Kasumi-1 (cell line): ENCODE measurements around the gene ERC2.

ENCODE experiments used
- DNase-seq, 2 experiments: peaks; one replicate each; lab custom pipeline; 2025; lab: John Stamatoyannopoulos, UW

ERC2 gene

GRCh38 chr3:55795296-55795695, 673.0 kb downstream of the ERC2 start:
- DNase-seq = no peak

- no peak for DNase-seq
Observed at GRCh38 chr3:55792742-55793141, 675.5 kb downstream of the ERC2 start.

DNA sequence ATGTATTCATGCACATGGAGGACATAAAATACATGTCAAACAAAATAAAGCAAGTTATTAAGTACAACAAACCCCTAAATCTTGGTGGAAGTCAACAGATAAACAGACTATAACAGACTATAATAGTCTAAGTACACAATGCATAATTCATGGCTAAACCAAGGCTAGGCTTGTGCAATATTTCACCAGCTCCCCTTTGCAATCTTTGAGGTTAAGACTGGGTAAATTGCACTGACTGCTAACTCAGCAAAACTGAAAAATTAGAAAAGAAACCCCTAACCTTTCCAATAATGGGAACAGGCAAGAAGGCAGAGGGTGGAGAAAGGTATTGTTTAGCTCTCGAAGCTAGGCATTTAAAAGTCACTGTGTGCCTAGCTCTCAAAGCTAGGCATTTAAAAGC, 676.3 kb downstream of the ERC2 start:
- no peak for DNase-seq

- DNase-seq = no peak
Observed at GRCh38 chr3:55790596-55791350, 677.5 kb downstream of the ERC2 start.

DNA sequence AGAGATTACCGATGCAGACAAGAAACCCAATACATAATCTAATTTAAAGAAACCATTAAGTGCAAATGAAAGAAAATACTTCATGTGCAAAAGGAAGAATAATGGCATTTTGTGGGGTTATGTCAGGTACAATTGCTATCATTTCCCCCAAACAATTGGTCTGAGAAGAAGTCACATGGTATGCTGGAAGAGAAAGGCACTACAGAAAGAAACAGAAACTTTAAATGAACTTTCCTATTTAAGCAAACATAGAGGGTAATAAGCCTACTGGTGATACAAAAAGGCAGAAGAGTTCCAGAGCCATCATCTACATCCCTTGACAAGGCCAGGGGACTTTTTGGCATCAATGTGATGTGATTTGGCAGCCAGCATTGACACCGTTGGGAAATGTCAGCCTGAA, 678.8 kb downstream of the ERC2 start:
- DNase-seq = no peak

DNA sequence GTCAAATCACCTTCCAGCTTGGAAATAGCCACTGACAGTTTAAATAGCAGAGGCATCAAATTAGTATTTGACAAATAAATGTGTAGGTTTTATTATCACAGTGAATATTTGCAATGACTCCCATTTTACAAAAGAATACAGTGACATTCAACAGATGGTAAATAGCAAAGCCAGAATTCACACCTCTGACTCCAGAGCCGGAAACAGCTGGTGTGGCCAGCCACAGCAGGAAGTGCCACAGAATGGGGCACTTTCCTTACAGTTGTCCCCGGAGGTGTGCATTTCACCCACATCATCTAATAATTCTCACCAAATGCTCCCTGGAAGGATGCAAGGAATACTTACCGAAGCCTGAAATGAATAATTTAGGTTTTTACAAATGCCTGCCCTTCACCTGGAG, 685.5 kb downstream of the ERC2 start:
- no peak for DNase-seq

DNA sequence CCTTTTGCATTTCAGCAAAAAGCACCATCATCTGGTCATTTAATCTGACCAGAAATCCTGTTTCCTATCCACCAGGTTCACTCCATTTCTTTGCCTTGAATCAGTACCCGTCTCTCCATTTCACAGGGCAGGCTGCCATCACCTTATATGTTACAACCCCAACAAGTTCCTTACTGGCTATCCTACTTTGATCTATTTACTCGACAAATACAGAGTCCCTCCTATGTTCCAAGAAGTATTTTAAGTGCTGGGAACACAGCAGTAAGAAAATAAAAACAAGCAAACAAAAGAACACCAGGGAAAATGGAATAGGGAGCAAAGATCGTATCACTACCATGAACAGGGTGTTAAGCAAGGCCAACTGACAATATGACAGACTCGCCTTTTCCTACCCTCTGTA, 685.9 kb downstream of the ERC2 start:
- DNase-seq = no peak

DNA sequence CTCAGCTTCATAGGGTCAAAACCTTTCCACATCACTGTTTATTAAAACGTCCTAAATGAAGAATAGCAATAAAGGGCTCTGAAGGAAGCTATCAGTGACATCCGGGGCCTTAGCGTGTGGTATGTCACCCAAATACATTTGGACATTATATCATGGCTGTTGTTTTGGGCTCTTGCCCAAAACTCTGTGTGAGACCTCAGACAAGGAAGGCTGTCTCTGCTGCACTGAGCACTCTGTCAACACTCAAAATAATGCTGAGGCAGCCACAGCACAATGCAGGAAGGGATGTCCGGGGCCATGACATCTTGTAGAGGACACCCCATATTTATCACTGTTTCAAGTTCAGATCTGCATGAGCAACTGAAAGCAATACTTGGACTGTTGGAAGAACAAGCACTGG, 687.4 kb downstream of the ERC2 start:
- no peak for DNase-seq

GRCh38 chr3:55779543-55779942, 688.7 kb downstream of the ERC2 start:
- DNase-seq = no peak

DNA sequence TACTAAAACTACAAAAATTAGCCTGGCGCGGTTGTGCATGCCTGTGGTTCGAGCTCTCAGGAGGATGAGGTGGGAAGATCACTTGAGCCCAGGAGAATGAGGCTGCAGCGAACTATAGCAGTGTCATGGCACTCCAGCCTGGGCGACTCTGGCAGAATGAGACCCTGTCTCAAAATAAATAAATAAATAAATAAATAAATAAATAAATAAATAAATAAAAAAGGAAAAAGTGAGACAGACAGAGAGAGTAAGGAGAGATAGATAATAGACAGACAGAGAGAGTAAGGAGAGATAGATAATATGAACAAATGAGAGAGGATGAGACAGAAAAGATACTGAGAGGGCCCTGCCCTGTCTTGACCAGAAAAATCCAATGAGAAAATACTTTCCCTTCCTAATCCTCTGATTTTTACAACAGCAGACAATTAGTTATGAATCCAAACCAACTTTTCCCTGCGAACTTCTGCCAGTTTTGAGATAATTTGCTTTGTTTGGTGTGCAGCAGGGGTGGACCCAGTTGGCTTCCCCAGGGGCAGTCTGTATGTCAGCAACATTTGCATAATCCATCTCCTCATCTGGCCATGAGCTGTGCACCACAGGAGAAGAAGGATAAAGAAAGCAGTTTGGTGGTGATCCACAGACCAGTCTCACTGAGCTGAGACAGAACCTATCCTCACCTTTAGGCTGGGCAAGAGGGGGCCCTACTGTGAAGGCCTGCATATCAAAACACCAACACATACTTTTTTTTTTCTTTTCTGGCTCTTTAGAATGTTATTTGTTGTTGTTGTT, 692.7 kb downstream of the ERC2 start:
- no peak for DNase-seq

DNA sequence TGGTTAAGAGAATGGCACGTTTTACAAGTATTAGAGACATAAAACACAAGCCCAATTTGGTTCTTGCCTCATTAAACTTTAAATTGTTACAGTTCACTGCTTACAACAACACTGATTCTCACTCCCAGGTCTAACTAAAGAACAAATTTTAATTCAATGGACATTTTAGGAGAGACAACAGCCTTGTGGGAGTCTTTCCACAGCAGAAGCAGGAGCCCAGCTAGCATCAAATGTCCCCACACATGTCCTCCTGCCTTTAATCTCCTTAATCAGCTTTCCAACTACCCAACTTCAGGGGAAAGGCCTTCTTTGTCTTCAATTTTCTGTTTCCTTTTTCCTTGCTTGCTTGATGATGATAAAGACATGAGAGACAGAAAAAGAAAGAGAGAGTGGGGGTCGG, 693.4 kb downstream of the ERC2 start:
- no peak for DNase-seq

GRCh38 chr3:55771503-55771902, 696.8 kb downstream of the ERC2 start:
- no peak for DNase-seq

- DNase-seq = no peak
Observed at GRCh38 chr3:55770077-55770476, 698.2 kb downstream of the ERC2 start.

- DNase-seq = no peak
Observed at GRCh38 chr3:55766753-55767152, 701.5 kb downstream of the ERC2 start.

DNA sequence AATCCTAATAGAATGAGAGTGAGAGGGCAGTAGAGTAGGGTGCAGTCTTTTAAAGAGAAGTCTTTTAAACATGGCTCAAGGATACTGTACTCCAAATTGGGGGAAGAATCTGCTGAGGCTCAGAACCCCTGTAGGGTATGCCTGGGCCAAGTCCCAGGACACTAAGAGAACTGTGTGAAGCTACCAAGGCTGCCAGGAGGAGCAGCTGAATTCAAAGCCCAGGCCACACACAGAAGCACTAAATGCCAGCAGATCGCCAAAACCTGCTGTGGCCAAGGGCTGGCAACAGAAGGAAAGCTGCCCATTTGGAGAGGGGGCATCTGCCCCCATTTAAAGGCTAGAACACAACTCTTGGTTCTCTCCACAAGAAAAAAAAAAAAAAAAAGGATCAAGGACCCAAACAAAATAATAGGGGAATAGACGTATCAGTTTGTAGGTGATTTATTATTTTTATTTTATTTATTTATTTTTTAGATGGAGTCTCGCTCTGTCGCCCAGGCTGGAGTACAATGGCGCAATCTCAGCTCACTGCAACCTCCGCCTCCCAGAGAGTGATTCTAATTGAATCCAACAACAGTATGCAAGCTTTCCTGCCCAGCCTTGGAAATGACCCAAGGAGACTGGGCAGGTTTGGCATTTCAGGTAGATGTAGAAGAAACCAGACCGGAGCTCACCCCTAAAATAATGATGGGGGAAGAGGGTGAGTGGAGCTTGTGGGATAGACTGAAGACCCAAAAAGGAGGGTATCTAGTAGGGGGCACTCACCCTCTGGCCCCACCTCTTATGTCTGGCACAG, 702.2 kb downstream of the ERC2 start:
- DNase-seq = no peak

DNA sequence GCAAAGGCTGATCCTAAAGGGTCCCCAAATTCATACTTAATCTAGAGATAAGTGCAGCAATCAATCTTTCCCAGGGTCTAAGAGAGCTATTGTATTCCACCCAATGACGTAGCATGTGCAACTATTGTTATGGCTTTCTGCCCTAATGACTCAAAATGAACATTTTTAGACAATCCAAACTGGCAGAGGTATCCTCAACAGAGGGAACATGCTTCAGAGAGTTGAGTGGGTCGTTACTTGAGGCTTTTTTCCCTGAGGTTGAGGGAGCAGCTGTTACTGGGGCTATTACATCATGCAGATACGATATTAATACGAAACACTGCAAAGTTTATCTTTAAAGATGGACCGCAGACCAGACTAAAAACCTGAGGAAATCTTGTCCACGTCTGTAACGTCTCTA, 702.9 kb downstream of the ERC2 start:
- no peak for DNase-seq

DNA sequence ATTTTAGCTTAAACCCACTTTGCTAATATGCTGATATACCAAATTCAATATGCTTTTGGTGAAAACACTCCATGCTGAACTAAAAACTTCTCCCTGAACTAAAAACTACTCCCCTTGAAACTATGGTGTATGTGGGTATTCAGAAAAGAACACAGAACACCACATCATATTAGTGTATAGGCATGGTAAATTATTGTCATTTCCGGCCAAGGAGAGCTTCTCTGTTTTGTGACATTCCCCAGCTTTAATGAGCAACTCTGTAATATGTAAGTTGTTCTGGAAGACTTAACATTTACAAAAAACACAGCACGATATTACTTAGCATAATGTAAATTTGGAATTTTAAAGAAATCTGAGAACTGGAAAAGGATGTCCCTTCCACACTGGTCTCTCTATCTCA, 711.3 kb downstream of the ERC2 start:
- no peak for DNase-seq

DNA sequence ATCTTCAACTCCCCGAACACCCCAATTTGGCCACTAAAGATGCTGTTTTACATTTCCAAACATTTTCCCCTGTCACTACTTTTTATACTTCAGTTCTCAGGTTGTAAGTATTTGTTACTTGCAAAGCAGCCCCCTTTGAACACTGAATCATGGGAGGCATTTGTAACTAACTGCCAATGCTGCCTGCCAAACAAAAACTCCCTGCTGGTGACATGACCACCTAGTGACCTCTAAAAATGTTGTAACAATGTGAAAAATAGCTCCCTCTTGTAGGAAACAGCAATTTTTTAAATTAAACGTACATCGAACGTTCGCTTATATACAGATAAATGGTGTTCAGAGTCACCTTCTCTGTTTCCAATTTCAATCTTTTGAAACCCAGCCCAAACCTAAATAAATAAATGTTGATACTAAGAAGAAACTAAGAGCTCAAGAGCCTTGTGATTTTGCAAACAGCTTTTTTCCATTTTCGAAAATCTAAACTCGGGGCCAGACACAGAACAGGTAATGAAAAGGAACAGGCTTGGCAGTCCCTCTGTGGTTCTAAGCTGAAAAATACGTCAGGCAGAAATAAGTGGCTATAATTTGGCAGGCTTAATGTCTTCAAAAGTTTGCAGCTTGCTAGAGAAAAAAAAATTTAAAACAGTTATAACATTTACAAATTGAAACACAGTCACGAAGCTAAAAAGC, 712.6 kb downstream of the ERC2 start:
- DNase-seq = no peak

- DNase-seq = no peak
Observed at GRCh38 chr3:55752911-55753310, 715.4 kb downstream of the ERC2 start.

DNA sequence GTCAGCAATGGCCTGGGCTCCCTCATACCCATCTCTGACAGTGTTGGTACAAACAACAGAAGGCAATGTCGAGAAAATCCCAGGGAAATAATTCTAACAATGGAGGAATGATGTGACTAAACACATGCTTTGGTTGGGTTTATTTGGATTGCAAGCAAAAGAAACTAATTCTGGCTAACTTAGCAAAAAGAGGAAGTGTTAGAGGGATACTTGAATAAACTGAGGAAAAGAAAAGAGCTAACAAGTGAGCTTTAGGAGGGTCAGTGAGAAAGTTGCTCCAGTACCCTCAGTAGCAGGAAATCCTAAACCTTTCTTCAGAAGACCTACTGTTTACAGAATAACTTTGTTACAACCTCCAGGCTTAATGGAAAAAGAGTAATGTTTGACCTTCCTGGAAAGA, 716.5 kb downstream of the ERC2 start:
- DNase-seq = no peak

DNA sequence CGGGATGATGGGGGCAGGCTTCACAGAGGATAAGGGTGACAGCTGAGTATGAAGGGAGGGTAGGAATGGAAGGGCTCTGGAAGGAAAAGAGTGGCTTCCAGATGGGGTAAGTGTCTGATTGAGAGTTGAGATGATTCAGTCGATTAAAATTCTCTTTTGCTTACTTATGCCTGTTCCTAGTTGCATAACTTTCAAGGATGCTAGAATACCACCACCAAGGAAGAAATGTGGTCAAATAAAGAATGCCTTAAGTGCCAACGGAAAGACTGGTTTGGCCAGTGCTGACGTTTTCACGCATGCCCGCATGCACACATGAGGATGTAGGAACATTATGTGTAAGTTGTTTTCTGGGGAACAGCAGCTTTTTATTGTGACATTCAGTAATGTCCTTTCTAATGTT, 717.7 kb downstream of the ERC2 start:
- DNase-seq = no peak

GRCh38 chr3:55749036-55749435, 719.2 kb downstream of the ERC2 start:
- no peak for DNase-seq
